COLO829 (cell line): ENCODE data around the gene NOTCH1.

Experiments
- DNase-seq: peaks from one replicate; pipeline ENCODE4 v3.0.0; 2012; ENCODE audit warnings: low spot score

The NOTCH1 gene

DNA sequence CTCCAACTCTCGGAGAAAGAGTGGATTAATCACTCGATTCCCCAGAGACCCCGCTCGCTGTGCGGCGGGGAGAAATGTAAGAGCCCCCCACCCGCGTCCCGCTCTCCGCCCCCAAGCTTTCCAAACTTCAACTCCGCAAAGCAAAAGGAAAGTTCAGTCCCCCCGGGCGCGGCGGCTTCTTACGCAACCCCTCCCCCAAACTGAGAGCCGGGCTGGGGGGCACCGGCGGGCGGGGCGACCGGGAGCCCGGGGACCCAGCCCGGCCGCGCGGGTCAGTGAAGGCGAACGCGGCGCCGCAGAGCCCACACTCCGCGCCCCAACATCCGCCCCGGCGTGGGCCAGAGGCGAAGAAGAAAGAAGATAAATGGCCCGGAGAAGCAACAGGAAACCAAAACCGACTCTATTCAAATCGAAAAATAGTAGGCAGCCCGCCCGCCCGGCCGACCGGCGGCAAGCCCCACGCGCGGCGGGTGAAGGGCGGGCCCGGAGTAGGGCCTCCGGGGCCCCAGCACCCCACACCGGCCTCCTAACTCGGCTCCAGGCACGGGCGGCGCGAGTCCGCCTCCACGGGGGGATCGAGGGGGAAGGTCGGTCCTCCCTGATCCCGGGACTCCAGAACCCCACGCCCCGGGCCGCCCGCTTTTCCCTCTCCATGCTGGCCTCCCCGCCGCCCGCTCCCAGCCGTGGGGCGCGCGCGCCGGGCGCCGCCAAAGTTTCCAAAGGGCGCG lies 720 bp downstream of the NOTCH1 start:
- DNase-seq: no peak

GRCh38 chr9:136544548-136544963 lies 1.3 kb downstream of the NOTCH1 start:
- no peak for DNase-seq

DNA sequence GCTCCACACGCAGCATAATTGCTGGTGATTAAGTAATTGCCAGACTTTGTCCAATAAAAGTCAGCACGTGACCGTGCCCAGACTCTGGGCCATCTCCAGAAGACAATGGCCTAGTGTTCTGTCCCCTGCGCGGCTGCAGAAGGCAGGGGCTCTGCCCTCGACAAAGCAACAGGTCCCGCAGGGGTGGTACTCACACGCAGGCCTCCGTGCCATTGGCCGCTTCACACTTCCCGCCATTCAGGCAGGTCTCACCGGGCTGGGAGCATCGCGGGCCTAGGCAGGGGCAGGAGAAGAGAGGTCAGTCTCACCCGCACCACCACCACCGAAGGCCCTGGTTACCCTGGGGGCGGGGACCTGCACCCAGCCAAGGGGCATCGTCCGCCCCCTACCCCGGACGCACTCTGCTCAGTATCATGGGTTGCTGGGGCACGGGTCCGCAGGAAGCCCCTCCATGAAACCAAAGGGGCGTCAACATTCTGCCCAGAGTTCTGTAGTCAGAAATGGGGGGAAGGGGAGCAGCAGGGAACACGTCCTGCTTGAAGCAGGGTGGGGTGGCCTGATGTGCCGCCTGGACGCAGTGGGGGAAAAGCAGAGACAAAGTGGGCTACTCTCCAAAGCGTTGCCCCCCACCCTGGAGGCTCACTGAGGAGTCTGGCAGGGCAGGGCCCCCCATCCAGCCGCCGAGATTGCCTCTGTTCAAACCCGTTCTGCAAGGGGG lies 1.9 kb downstream of the NOTCH1 start:
- DNase-seq: peak; percentile 94

DNA sequence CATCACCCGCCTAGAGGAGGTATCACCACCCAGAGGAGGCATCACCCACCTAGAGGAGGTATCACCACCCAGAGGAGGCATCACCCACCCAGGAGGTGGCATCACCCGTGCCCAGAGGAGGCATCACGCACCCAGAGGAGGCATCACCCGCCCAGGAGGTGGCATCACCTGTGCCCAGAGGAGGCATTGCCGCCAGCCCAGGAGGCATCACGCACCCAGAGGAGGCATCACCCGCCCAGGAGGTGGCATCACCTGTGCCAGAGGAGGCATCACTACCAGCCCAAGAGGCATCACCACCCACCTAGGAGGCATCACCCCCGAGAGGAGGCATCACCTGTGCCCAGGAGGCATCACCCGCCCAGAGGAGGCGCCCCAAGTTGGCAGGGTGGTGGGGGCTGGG lies 2.6 kb downstream of the NOTCH1 start:
- DNase-seq: no peak

- no peak for DNase-seq
These were observed 3.4 kb downstream of the NOTCH1 start for GRCh38 chr9:136542241-136543040.

- DNase-seq: no peak
These were observed 4.1 kb downstream of the NOTCH1 start for GRCh38 chr9:136541709-136542108.

DNA sequence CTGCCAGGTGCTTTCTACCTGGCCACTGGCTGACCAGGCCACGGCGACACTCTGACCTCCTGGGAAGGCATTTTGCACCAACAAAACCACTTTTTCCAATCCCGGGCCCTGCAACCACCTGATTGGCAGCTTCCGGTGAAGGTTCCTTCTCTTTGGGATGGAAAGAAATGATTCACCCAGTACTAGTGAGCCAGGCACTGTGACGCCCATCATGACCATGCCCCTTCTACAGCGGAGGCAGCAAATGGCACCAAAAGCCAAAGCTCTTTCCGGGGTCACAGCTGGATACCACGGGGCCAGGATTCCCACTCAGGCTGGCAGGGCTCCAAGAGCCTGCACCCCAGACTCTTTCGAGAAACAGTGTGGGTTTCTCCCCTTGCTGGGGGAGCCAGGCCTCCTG lies 4.7 kb downstream of the NOTCH1 start:
- no peak for DNase-seq

DNA sequence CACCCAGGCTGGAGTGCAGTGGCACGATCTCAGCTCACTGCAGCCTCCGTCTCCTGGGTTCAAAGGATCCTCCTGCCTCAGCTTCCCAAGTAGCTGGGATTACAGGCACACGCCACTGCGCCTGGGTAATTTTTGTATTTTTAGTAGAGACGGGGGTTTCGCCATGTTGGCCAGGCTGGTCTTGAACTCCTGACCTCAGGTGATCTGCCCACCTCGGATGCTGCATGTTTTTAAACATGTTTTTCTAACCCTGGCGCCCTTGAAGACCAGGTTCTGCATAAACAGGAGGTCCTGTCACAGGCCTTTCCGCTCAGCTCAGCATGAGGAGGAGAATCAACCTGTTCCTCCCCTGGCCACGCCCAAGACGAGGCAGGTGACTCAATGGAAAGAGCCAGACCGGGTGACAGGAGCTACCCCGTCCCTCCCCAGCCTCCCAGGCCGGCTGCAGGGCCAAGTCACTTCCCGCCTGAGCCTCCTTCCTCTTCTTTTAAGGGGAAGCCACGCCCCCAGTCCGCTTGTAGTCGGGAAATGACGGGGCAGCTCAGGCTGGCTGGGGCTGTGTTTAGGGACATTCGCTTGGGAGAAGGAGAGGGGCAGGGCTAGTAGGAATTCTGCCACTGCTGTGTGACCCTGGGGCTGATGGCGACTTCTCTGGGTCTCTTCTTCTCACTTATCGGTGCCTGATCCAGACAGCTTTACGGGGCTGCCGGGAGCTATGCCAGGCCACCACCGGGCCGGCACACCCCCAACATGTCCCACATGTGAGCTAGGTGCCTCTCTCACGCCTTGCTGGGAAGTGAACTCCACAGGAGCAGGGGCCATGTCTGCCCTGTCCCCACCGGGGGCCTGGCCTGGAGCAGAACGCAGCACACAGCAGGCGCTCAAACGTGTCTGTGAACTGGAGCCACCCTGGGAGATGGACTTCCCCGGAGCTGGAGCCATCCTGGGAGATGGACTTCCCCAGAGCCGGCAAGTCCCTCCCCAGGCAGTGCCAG lies 6.1 kb downstream of the NOTCH1 start:
- no peak for DNase-seq

DNA sequence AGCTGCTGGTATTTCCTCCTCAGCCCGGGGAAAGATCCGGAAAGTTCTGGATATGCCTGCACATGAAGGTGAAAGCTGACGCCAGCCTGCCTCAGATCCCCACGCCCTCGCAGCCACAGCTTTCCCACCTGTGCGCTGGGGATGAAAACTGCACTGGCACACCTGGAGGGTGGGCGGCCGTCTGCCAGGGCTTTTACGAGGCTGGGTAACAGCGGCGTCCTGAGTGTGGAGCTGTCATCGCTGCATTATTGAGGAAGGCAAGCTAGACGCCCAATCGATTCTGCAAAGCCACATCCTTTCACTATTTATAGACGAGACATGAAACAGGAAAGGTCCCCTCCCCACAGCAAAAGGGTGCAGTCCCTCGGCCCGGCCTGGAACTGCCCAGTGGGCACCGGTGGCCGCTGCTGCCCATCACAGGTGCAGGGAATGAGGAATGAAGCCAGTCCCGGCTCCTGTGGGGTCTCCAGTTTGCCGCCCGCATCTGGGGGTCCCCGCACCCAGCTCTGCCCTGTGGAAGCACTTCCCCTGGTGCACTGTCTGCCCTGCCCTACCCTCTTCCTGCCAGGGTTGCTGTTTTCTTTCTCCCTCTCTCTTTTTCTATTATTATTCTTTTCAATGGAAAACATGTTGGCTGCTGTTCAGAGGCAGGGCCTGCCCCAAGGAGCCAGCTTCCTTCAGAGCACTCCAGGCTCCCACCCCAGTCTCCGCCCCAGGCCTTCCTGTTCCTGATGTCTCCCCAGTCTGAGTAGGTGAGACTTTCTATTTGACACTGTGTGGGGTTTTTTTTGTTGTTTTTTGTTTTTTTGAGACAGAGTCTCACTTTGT lies 7.0 kb downstream of the NOTCH1 start:
- no peak for DNase-seq

DNA sequence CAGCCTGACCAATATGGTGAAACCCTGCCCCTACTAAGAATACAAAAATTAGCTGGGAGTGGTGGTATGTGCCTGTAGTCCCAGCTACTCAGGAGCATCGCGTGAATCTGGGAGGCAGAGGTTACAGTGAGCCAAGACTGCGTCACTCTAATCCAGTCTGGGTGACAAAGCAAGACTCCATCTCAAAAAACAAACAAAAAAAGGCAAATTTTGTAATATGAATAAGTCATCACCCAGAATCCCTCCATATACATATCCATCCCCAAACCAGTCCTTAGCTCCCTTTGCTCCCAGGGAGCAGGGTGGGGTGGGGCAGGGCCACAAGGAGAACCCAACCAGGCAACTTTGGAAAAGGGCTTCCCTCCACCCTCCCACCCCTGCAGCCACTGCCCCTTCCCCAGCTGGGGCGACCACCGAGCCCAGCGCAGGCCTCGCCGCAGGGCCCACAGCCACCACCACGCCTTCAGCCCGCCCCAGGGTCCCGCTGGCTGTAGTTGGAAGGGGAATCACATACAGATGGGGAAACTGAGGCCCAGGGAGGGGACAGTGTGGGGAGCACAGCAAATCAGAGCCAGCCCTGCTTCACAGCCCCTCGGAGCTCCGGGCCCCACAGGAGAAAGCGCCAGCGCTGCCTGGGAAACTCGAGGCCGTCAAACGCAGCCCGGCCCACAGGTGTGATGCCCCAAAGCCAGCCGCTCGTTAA lies 7.8 kb downstream of the NOTCH1 start:
- DNase-seq: no peak

DNA sequence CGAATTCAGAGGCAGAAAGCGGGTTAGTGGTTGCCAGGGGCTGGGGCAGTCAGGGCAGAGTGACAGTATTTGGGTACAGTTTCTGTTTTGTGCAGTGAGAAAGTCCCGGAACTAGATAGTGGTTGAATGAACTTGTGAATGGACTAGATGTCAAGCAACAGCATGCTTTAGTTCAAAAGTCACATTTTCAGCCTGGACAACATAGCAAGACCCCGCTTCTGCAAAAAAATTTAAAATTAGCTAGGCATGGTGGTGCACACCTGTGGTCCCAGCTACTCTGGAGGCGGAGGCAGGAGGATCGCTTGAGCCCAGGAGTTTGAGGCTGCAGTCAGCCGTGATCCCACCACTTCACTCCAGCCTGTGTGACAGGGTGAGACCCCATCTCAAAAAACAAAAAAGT lies 8.4 kb downstream of the NOTCH1 start:
- DNase-seq: no peak

- no peak for DNase-seq
These were observed 9.1 kb downstream of the NOTCH1 start for GRCh38 chr9:136536721-136537241.

DNA sequence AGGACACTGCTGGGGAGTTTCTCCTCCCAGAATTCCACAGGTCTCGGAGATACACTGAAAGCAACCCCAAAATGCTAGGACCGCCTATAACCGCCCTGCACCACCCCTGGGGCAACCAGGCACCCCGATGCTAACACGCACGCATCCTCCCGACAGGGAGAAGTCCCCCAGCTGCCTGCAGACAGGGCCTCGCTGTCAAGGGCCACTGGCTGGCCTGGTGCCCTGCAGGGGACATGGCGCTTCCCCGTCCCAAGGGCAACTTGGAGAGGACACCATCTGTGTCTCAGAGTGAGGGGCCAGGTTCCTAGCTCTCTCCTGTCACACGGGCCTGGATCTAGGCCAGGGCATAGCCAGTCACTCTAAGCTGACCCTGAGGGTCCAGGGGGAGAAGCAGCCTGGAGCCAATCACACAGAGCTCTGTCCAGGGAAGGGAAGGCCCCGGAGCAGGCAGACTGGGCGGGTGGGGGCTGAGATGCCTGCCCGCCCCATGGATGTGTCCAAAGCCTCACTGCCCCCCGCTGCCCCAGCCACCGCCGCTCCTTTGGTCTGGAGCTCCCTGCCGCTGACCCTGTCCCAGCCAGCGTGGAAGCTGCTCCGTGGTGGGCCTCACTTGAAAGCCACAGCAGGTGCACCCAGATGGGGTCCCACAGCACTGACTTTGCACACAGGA lies 9.7 kb downstream of the NOTCH1 start:
- DNase-seq: no peak

GRCh38 chr9:136535070-136535469 lies 10.8 kb downstream of the NOTCH1 start:
- no peak for DNase-seq

- DNase-seq: no peak
These were observed 11.5 kb downstream of the NOTCH1 start for GRCh38 chr9:136534366-136534765.

GRCh38 chr9:136533775-136534157 lies 12.1 kb downstream of the NOTCH1 start:
- no peak for DNase-seq

GRCh38 chr9:136532799-136533774 lies 12.8 kb downstream of the NOTCH1 start:
- no peak for DNase-seq
